Thoracic aorta (tissue), 2 donors: ENCODE results near the gene ANKRD49. TPM values are rescaled to one million over a fixed set of nuclear protein-coding genes. Genes with fewer than 3 reads are reported as not detected.

Source experiments
- ATAC-seq: fragments of 150-250 bp; one replicate; pipeline ENCODE4 v1.8.0; 2017; ENCODE audit warnings: low read depth; ENCODE audit not compliant: insufficient number of reproducible peaks, low FRiP score
- DNase-seq: peaks from one replicate; pipeline ENCODE4 v3.0.0-alpha.2; 2020; ENCODE audit warnings: low spot score
- H3K27ac ChIP-seq, 2 donors: fragments of 200-600 bp; sonication (generic); 1 replicate in 1 of 2; 2 replicates in 1 of 2; pipeline ENCODE4 v1.5.1; 2016; ENCODE audit warnings: mild to moderate bottlenecking in 2 of 2, moderate library complexity in 2 of 2
- H3K27me3 ChIP-seq: fragments of 200-600 bp; sonication (generic); replicated peaks from 2 replicates; pipeline ENCODE4 v1.6.0; 2016; ENCODE audit warnings: mild to moderate bottlenecking; ENCODE audit not compliant: insufficient read depth
- H3K36me3 ChIP-seq: fragments of 200-600 bp; sonication (generic); one replicate; pipeline ENCODE4 v1.5.1; 2016
- H3K4me1 ChIP-seq, 2 donors: fragments of 200-600 bp; sonication (generic); 1 replicate in 1 of 2; 2 replicates in 1 of 2; pipeline versions ENCODE4 v1.5.1 to v1.6.0; 2016; ENCODE audit warnings: low read depth in 2 of 2, mild to moderate bottlenecking in 1 of 2; ENCODE audit not compliant: control insufficient read depth in 1 of 2
- H3K4me3 ChIP-seq: fragments of 200-600 bp; sonication (generic); 2 replicates; pipeline ENCODE4 v1.5.1; 2016; ENCODE audit warnings: mild to moderate bottlenecking
- H3K9me3 ChIP-seq: fragments of 200-600 bp; sonication (generic); 2 replicates; pipeline ENCODE4 v1.5.1; 2016
- total RNA-seq, 2 donors: library from RNA; depleted of rRNA; stranded (reverse); fragments of >200 nt; gene quantifications; one replicate each; pipeline versions ENCODE4 v1.1.0 to v1.2.3, GENCODE V29; 2016
- TF ChIP-seq, protein P1 (sequence below): fragments of 200-600 bp; sonication (generic); IDR thresholded peaks from one replicate; pipeline ENCODE4 v1.5.1; 2019; ENCODE audit warnings: antibody characterized with exemption

The ANKRD49 gene
- total RNA-seq, 2 donors from 2014 or later: 18.8 to 20.8 TPM

DNA sequence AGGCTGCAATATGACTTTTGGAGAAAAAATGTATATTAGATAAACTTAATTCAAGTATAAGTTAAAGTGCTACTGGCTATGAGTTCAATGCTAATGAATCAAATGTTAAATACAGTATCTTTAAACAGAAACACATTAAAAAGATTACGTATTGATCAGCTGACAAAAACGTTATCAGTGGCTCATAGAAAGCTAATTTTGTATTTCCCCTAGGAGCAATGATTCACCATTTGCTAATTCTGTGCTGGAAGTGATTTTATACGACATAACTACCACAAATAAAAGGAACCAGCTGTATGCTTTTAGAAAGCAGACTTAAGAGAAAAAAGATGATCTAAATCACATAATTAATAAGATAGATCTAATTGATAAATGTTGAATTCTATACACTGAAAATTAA lies 43.7 kb upstream of the ANKRD49 start:
- TF ChIP-seq, protein P1, sequence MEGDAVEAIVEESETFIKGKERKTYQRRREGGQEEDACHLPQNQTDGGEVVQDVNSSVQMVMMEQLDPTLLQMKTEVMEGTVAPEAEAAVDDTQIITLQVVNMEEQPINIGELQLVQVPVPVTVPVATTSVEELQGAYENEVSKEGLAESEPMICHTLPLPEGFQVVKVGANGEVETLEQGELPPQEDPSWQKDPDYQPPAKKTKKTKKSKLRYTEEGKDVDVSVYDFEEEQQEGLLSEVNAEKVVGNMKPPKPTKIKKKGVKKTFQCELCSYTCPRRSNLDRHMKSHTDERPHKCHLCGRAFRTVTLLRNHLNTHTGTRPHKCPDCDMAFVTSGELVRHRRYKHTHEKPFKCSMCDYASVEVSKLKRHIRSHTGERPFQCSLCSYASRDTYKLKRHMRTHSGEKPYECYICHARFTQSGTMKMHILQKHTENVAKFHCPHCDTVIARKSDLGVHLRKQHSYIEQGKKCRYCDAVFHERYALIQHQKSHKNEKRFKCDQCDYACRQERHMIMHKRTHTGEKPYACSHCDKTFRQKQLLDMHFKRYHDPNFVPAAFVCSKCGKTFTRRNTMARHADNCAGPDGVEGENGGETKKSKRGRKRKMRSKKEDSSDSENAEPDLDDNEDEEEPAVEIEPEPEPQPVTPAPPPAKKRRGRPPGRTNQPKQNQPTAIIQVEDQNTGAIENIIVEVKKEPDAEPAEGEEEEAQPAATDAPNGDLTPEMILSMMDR: no peak
- Histone ChIP-seq H3K27ac (no peak overlapping the region), H3K36me3 (peaks cover 15% of the 10 kb centered on the region), H3K4me3 (no peak overlapping the region), H3K27me3 (no peaks in the 10 kb centered on the region), H3K9me3 (no peaks in the 10 kb centered on the region), H3K4me1 (no peaks in the 10 kb centered on the region)
- DNase-seq: no peak
- no peak for ATAC-seq

GRCh38 chr11:94452988-94453387 lies 40.8 kb upstream of the ANKRD49 start:
- ATAC-seq (no peak), DNase-seq (no peak)
- Histone ChIP-seq H3K9me3 (no peaks in the 10 kb centered on the region), H3K27ac (no peak overlapping the region), H3K27me3 (no peaks in the 10 kb centered on the region), H3K4me1 (no peaks in the 10 kb centered on the region), H3K36me3 (peaks cover 5% of the 10 kb centered on the region), H3K4me3 (no peak overlapping the region)
- TF ChIP-seq, protein P1: no peak

GRCh38 chr11:94454301-94454700 lies 39.5 kb upstream of the ANKRD49 start:
- no peaks in the 10 kb centered on the region for H3K4me1 ChIP-seq
- ATAC-seq (no peak), DNase-seq (no peak)
- H3K27me3 ChIP-seq: no peaks in the 10 kb centered on the region
- H3K36me3 ChIP-seq: peaks cover 5% of the 10 kb centered on the region
- H3K9me3 ChIP-seq: no peaks in the 10 kb centered on the region
- no peak overlapping the region for H3K27ac ChIP-seq
- no peak overlapping the region for H3K4me3 ChIP-seq
- TF ChIP-seq, protein P1: no peak

DNA sequence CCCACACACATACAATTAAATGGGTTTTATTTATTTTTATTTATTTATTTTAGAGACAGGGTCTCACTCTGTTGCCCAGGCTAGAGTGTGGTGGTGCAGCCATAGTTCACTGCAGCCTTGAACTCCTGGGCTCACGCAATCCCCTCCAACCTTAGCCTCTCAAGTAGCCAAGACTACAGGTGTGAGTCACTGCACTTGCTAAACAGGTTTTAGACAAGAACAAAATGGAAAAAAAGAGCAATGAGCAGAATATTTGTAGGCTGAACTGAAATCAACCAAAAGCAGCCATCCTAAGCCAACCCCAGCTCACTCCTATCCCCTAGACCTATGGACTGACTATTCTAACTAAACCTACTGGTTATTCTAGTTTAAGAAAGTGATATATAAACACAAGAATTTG lies 37.9 kb upstream of the ANKRD49 start:
- peaks cover 5% of the 10 kb centered on the region for H3K36me3 ChIP-seq
- H3K4me1 ChIP-seq: no peaks in the 10 kb centered on the region
- H3K9me3 ChIP-seq: no peaks in the 10 kb centered on the region
- ATAC-seq (no peak), DNase-seq (no peak)
- H3K27me3 ChIP-seq: no peaks in the 10 kb centered on the region
- no peak overlapping the region for H3K4me3 ChIP-seq
- TF ChIP-seq, protein P1: no peak
- no peak overlapping the region for H3K27ac ChIP-seq

DNA sequence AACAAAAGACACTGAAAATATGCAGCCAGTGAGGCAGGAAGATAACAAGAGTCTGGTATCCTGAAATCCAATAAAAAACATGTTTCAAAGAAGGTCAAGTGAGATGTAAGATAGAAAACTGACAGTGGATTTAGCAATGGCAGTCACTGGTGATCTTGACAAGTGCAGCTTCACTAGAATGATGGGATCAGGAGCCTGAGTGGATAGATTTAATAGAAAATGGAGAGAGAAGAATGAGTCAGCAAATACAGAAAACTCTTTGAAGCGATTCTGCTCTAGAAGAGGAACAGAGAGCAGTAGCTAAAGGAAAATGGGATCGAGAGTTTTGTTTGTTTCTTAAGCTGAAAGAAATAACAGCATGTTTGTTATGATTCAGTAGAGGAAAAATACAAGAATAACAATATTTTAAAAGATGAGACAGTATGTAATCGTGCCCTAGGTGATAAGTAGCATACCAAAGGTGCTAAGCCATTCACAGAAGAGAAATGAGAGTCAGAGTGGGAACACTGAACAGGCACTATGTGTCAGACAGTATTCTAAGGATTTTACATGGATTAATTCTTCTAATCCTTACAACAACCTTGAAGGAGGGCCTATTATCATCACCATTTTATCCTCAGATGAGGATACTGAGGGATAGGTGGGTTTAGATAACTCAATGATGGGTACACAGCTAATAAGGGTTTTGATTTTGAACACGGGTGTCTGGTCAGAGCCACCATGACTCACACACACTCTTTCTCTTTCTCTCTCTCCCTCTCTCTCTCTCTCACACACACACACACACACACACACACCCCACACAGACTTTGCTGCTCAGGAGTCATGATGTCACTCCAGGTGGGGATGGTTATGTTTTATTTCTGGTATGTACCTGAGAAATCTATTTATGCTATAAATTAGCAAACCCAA lies 36.4 kb upstream of the ANKRD49 start:
- DNase-seq: no peak
- no peaks in the 10 kb centered on the region for H3K27me3 ChIP-seq
- TF ChIP-seq, protein P1: no peak
- H3K9me3 ChIP-seq: no peaks in the 10 kb centered on the region
- no peak overlapping the region for H3K4me3 ChIP-seq
- peaks cover 10% of the 10 kb centered on the region for H3K36me3 ChIP-seq
- ATAC-seq: no peak
- H3K27ac ChIP-seq: no peak overlapping the region
- no peaks in the 10 kb centered on the region for H3K4me1 ChIP-seq
